ENCODE measurements around the gene KCMF1. TPM values are rescaled to one million over a fixed set of nuclear protein-coding genes. Genes with fewer than 3 reads are reported as not detected.

The KCMF1 gene
- total and polyA plus RNA-seq, 9 of the 15 experiments (the other 6 are each of a cell fraction or from before 2014, with no cell fraction given): 6.8 to 88.2 (median 46.5) TPM

DNA sequence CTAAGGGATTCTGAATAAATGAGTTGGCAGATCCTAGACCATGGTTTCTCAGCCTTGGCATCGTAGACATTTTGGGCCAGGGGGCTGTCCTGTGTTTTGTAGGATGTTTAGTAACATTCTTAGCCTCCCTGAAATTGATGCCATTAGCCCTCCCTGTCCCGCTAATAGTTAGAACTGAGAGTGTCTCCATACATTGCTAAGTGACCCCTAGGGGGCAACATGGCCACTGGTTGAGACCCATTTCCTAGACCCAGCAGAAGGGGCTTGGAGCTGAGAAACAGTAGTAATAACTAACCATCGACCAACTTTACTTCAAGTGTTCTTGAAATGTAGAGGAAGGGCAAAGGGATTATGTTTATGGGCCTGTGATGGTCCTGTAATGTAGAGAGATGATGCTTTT lies 40.8 kb downstream of the KCMF1 start:
- BruUV-seq (replicated peaks): no TSS peak
- ChIA-PET POLR2A (interaction anchor here (0.6 to 0.7 kb wide), 2 partner anchors 156 to 218 kb away, joined by 3 read pairs; no protein-coding TSS in a partner anchor), CTCF (ENCODE audit: low intra/inter-chr PET ratio) (interaction anchor here (2.0 kb wide), 1 partner anchor 85 kb away, joined by 8 read pairs; no protein-coding TSS in a partner anchor)
- no peak overlapping the region for H3K27ac ChIP-seq (ENCODE audit: extremely low read depth, low read depth, low read length)
- WGBS (ENCODE audit: insufficient coverage, low coverage, missing lambda C conversion rate): 53% methylated on average over 3 of the region's 3 CpGs
- no peaks in the 10 kb centered on the region for H3K27me3 ChIP-seq (ENCODE audit: control insufficient read depth in 2 of 2, insufficient read depth in 2 of 2, low read length in 2 of 2)
- H3K79me2 ChIP-seq (ENCODE audit: control insufficient read depth, insufficient read depth, low read length): peaks cover 79% of the 10 kb centered on the region
- ATAC-seq (peak; percentile 85), FAIRE-seq (peak; percentile 57), DNase-seq (ENCODE audit: extremely low read depth in 1 of 4, low spot score in 3 of 4) (peak in 1 of 4 experiments; percentile 54)
- no peak overlapping the region for H3K9ac ChIP-seq (ENCODE audit: insufficient read depth in 1 of 2, low read depth in 2 of 2, low read length in 2 of 2)
- H3K4me1 ChIP-seq (replicated peaks in 1 of 2; ENCODE audit: control insufficient read depth in 2 of 2, insufficient read depth in 2 of 2, low read length in 2 of 2): peaks cover 0 to 15% of the 10 kb centered on the region in 2 experiments; a peak in 4 of 5 replicates
- no peaks in the 10 kb centered on the region for H3K9me1 ChIP-seq (ENCODE audit: control insufficient read depth, insufficient read depth, low read length)
- peaks cover 25% of the 10 kb centered on the region for H4K20me1 ChIP-seq (replicated peaks; ENCODE audit: control insufficient read depth, insufficient read depth, low read length)
- no peak overlapping the region for H2AFZ ChIP-seq (ENCODE audit: low read depth, low read length)
- TF ChIP-seq, protein P1, sequence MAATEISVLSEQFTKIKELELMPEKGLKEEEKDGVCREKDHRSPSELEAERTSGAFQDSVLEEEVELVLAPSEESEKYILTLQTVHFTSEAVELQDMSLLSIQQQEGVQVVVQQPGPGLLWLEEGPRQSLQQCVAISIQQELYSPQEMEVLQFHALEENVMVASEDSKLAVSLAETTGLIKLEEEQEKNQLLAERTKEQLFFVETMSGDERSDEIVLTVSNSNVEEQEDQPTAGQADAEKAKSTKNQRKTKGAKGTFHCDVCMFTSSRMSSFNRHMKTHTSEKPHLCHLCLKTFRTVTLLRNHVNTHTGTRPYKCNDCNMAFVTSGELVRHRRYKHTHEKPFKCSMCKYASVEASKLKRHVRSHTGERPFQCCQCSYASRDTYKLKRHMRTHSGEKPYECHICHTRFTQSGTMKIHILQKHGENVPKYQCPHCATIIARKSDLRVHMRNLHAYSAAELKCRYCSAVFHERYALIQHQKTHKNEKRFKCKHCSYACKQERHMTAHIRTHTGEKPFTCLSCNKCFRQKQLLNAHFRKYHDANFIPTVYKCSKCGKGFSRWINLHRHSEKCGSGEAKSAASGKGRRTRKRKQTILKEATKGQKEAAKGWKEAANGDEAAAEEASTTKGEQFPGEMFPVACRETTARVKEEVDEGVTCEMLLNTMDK (IDR thresholded peaks at IDR 0.05; ENCODE audit: borderline replicate concordance, insufficient read depth, low read depth, low read length, poor library complexity, severe bottlenecking): peak; percentile 69
- TF ChIP-seq PCBP2 (IDR thresholded peaks at IDR 0.05; ENCODE audit: low read depth, low read length, poor library complexity, severe bottlenecking) (no peak), YY1 (IDR thresholded peaks at IDR 0.05; ENCODE audit: borderline replicate concordance in 1 of 3, control insufficient read depth in 1 of 3, extremely low read depth in 1 of 3, insufficient read depth in 3 of 3, insufficient read length in 1 of 3, insufficient replicate concordance in 2 of 3, low read depth in 1 of 3, low read length in 2 of 3) (peak in 1 of 3 experiments; percentile 26)
- TF ChIP-seq, protein P2, sequence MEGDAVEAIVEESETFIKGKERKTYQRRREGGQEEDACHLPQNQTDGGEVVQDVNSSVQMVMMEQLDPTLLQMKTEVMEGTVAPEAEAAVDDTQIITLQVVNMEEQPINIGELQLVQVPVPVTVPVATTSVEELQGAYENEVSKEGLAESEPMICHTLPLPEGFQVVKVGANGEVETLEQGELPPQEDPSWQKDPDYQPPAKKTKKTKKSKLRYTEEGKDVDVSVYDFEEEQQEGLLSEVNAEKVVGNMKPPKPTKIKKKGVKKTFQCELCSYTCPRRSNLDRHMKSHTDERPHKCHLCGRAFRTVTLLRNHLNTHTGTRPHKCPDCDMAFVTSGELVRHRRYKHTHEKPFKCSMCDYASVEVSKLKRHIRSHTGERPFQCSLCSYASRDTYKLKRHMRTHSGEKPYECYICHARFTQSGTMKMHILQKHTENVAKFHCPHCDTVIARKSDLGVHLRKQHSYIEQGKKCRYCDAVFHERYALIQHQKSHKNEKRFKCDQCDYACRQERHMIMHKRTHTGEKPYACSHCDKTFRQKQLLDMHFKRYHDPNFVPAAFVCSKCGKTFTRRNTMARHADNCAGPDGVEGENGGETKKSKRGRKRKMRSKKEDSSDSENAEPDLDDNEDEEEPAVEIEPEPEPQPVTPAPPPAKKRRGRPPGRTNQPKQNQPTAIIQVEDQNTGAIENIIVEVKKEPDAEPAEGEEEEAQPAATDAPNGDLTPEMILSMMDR (IDR thresholded peaks at IDR 0.05 in 2 of 3, conservative IDR thresholded peaks at IDR 0.05 in 1 of 3; ENCODE audit: insufficient read depth in 2 of 3, low read depth in 1 of 3, low read length in 3 of 3): peak; percentile 52 to 64 (median 61)
- TF ChIP-seq, protein P3, sequence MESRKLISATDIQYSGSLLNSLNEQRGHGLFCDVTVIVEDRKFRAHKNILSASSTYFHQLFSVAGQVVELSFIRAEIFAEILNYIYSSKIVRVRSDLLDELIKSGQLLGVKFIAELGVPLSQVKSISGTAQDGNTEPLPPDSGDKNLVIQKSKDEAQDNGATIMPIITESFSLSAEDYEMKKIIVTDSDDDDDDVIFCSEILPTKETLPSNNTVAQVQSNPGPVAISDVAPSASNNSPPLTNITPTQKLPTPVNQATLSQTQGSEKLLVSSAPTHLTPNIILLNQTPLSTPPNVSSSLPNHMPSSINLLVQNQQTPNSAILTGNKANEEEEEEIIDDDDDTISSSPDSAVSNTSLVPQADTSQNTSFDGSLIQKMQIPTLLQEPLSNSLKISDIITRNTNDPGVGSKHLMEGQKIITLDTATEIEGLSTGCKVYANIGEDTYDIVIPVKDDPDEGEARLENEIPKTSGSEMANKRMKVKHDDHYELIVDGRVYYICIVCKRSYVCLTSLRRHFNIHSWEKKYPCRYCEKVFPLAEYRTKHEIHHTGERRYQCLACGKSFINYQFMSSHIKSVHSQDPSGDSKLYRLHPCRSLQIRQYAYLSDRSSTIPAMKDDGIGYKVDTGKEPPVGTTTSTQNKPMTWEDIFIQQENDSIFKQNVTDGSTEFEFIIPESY (CRISPR knock-in tag; IDR thresholded peaks at IDR 0.05): peak; percentile 64; the same call in 1 of the 2 replicates
- no peak overlapping the region for H3K4me2 ChIP-seq (ENCODE audit: insufficient read depth, low read length)
- intact Hi-C loops (cut with micrococcal nuclease) (loop anchor here (5.0 kb wide), 1 partner anchor 39 kb away; the partner anchor contains the start of gene KCMF1), in situ Hi-C loops (cut with MboI) (no loop called here)
- no peak overlapping the region for H3K4me3 ChIP-seq
- H3K36me3 ChIP-seq (ENCODE audit: control insufficient read depth, insufficient read depth, low read length): peaks cover 17% of the 10 kb centered on the region; the same call in 2 of the 3 replicates
- no peaks in the 10 kb centered on the region for H3K9me3 ChIP-seq (replicated peaks; ENCODE audit: control insufficient read depth, insufficient read depth, low read depth, low read length)

Data from K562 (cell line).